ENCODE measurements around the gene NR2C1.
"Not testable (repeated sequence)": the region's sequence is repeated elsewhere in the genome, so short reads cannot be mapped to it uniquely, and the experiment has no call there.

Gene NR2C1

GRCh38 chr12:94994312-94994711 lies 79.1 kb downstream of the NR2C1 start:
- DNase-seq (ENCODE audit: extremely low read depth, insufficient read length): no peak

GRCh38 chr12:94993855-94994254 lies 79.6 kb downstream of the NR2C1 start:
- H3K4me3 ChIP-seq (replicated peaks; ENCODE audit: low read depth, low read length); H3K36me3 ChIP-seq (ENCODE audit: control insufficient read depth, insufficient read depth, low read length); DNase-seq (ENCODE audit: extremely low read depth, insufficient read length); H3K27me3 ChIP-seq (replicated peaks; ENCODE audit: control insufficient read depth, insufficient read depth, low read length): not testable (repeated sequence)

More at GRCh38 chr12:94994312-94994711, 79.1 kb downstream of the NR2C1 start:
- no peak for TF ChIP-seq CTCF (IDR thresholded peaks at IDR 0.05; ENCODE audit: insufficient read depth, low read length, poor library complexity, severe bottlenecking)
- Histone ChIP-seq H3K4me3 (replicated peaks; ENCODE audit: low read depth, low read length) (no peak overlapping the region), H3K36me3 (ENCODE audit: control insufficient read depth, insufficient read depth, low read length) (peaks cover 4% of the 10 kb centered on the region), H3K27me3 (replicated peaks; ENCODE audit: control insufficient read depth, insufficient read depth, low read length) (no peaks in the 10 kb centered on the region)

- H3K36me3 ChIP-seq (ENCODE audit: control insufficient read depth, insufficient read depth, low read length): peaks cover 4% of the 10 kb centered on the region
Observed at GRCh38 chr12:94990222-94990621, 83.2 kb downstream of the NR2C1 start.

GRCh38 chr12:94988471-94988870 lies 84.9 kb downstream of the NR2C1 start:
- DNase-seq (ENCODE audit: extremely low read depth, insufficient read length): no peak
- Histone ChIP-seq H3K36me3 (ENCODE audit: control insufficient read depth, insufficient read depth, low read length) (peaks cover under 1% of the 10 kb centered on the region), H3K4me3 (replicated peaks; ENCODE audit: low read depth, low read length) (no peak overlapping the region), H3K27me3 (replicated peaks; ENCODE audit: control insufficient read depth, insufficient read depth, low read length) (no peaks in the 10 kb centered on the region)
- TF ChIP-seq CTCF (IDR thresholded peaks at IDR 0.05; ENCODE audit: insufficient read depth, low read length, poor library complexity, severe bottlenecking): no peak

More at GRCh38 chr12:94990222-94990621, 83.2 kb downstream of the NR2C1 start:
- no peak for DNase-seq (ENCODE audit: extremely low read depth, insufficient read length)
- no peak overlapping the region for H3K4me3 ChIP-seq (replicated peaks; ENCODE audit: low read depth, low read length)
- TF ChIP-seq CTCF (IDR thresholded peaks at IDR 0.05; ENCODE audit: insufficient read depth, low read length, poor library complexity, severe bottlenecking): no peak
- H3K27me3 ChIP-seq (replicated peaks; ENCODE audit: control insufficient read depth, insufficient read depth, low read length): no peaks in the 10 kb centered on the region

GRCh38 chr12:94987801-94988200 lies 85.6 kb downstream of the NR2C1 start:
- no peak for DNase-seq (ENCODE audit: extremely low read depth, insufficient read length)
- H3K36me3 ChIP-seq (ENCODE audit: control insufficient read depth, insufficient read depth, low read length): peaks cover 2% of the 10 kb centered on the region

GRCh38 chr12:94987076-94987669 lies 86.2 kb downstream of the NR2C1 start:
- Histone ChIP-seq H3K36me3 (ENCODE audit: control insufficient read depth, insufficient read depth, low read length) (peaks cover 2% of the 10 kb centered on the region), H3K4me3 (replicated peaks; ENCODE audit: low read depth, low read length) (no peak overlapping the region), H3K27me3 (replicated peaks; ENCODE audit: control insufficient read depth, insufficient read depth, low read length) (no peaks in the 10 kb centered on the region)
- DNase-seq (ENCODE audit: extremely low read depth, insufficient read length): no peak
- TF ChIP-seq CTCF (IDR thresholded peaks at IDR 0.05; ENCODE audit: insufficient read depth, low read length, poor library complexity, severe bottlenecking): no peak

More at GRCh38 chr12:94987801-94988200, 85.6 kb downstream of the NR2C1 start:
- Histone ChIP-seq H3K4me3 (replicated peaks; ENCODE audit: low read depth, low read length) (no peak overlapping the region), H3K27me3 (replicated peaks; ENCODE audit: control insufficient read depth, insufficient read depth, low read length) (no peaks in the 10 kb centered on the region)
- no peak for TF ChIP-seq CTCF (IDR thresholded peaks at IDR 0.05; ENCODE audit: insufficient read depth, low read length, poor library complexity, severe bottlenecking)

- not testable (repeated sequence) for H3K36me3 ChIP-seq (ENCODE audit: control insufficient read depth, insufficient read depth, low read length); DNase-seq (ENCODE audit: extremely low read depth, insufficient read length); H3K27me3 ChIP-seq (replicated peaks; ENCODE audit: control insufficient read depth, insufficient read depth, low read length); H3K4me3 ChIP-seq (replicated peaks; ENCODE audit: low read depth, low read length)
Observed at GRCh38 chr12:94985099-94985498, 88.3 kb downstream of the NR2C1 start.
